Activated naive CD8-positive, alpha-beta T cell treated with anti-CD3 and anti-CD28 coated beads, Interleukin-2, amount 10 ng/mL, durations not matched to agents 7 days and 5 days (primary cell): ENCODE measurements around the gene DTHD1. TPM values are rescaled to one million over a fixed set of nuclear protein-coding genes. Genes with fewer than 3 reads are reported as not detected.

Experiments
- ATAC-seq: fragments of 150-1000 bp; cut with Tn5 transposase; one replicate; pipeline ENCODE4 v1.10.0; 2021; ENCODE audit warnings: low read depth, moderate library complexity
- POLR2A ChIA-PET: fragments of 350-600 bp; sonication (Branson Sonifier 250); formaldehyde crosslinking; loops from one replicate; lab custom pipeline; 2021; ENCODE audit warnings: antibody characterized with exemption; lab: Charles Lee
- DNase-seq: peaks from one replicate; pipeline ENCODE4 v3.0.0; 2021
- H3K27ac Mint-ChIP-seq: one replicate; pipeline ENCODE4 v1.8.0; 2022; ENCODE audit warnings: mild to moderate bottlenecking, mixed read lengths
- H3K27me3 Mint-ChIP-seq: one replicate; pipeline ENCODE4 v1.8.0; 2022; ENCODE audit warnings: mild to moderate bottlenecking, moderate library complexity, mixed read lengths
- H3K36me3 Mint-ChIP-seq: one replicate; pipeline ENCODE4 v1.8.0; 2021; ENCODE audit warnings: mild to moderate bottlenecking, mixed read lengths
- H3K4me1 Mint-ChIP-seq: one replicate; pipeline ENCODE4 v1.8.0; 2021; ENCODE audit warnings: mixed read lengths
- H3K4me3 Mint-ChIP-seq: one replicate; pipeline ENCODE4 v1.8.0; 2022; ENCODE audit warnings: mild to moderate bottlenecking, moderate library complexity, mixed read lengths
- H3K9me3 Mint-ChIP-seq: one replicate; pipeline ENCODE4 v1.8.0; 2021; ENCODE audit warnings: mixed read lengths
- total RNA-seq, 2 experiments: library from RNA; stranded (reverse); gene quantifications; one replicate each; pipeline ENCODE4 v1.2.3, GENCODE V29; 2021

DTHD1 gene
- total RNA-seq, 2 experiments from 2014 or later, result 4.7 to 5.4 TPM

GRCh38 chr4:36280555-36280954 lies 861 bp upstream of the DTHD1 start:
- DNase-seq (no peak), ATAC-seq (no peak)
- H3K4me3 Mint-ChIP-seq, result no peak overlapping the region
- POLR2A ChIA-PET, result no interaction called here
- H3K27me3 Mint-ChIP-seq, result peaks cover 5% of the 10 kb centered on the region
- peaks cover 5% of the 10 kb centered on the region for H3K9me3 Mint-ChIP-seq
- H3K4me1 Mint-ChIP-seq, result peaks cover 40% of the 10 kb centered on the region
- H3K27ac Mint-ChIP-seq, result no peak overlapping the region
- peaks cover 10% of the 10 kb centered on the region for H3K36me3 Mint-ChIP-seq

DNA sequence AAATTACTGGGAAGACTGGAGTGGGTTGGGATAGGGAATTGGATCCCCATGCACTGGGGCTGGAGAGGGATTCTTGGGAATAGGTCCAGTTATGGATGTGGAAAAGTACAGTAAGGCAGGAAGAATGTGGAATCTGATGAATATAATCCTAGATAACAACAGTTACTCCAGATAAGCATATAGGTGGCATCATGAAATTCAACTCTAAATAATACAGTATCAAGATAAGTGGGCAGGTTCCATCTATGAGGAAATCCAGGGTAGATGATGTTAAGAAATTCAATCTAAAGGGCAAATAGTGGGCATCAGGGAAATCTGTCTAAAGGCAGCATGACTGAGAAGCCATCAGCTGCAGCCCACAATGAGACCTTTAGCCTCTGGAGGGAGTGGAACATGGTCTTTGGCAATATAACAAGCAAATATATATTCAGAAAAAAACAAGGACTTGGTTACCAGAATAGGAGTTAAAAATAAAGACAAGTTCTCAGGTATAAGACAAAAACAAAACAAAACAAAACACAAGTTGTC lies 1.2 kb downstream of the DTHD1 start:
- POLR2A ChIA-PET, result no interaction called here
- Mint-ChIP-seq H3K4me3 (no peak overlapping the region), H3K27me3 (peaks cover 5% of the 10 kb centered on the region), H3K36me3 (peaks cover 14% of the 10 kb centered on the region), H3K9me3 (peaks cover 9% of the 10 kb centered on the region), H3K4me1 (peaks cover 54% of the 10 kb centered on the region), H3K27ac (no peak overlapping the region)
- DNase-seq (no peak), ATAC-seq (no peak)

- Mint-ChIP-seq H3K4me1 (peaks cover 51% of the 10 kb centered on the region), H3K27me3 (peaks cover 2% of the 10 kb centered on the region), H3K4me3 (no peak overlapping the region), H3K36me3 (peaks cover 17% of the 10 kb centered on the region), H3K9me3 (peaks cover 13% of the 10 kb centered on the region), H3K27ac (peak overlapping the region; percentile 57)
- ATAC-seq, result no peak
- POLR2A ChIA-PET, result interaction anchor here (1.1 kb wide), 1 partner anchor 40 kb away, joined by 3 read pairs; the partner anchor contains the start of gene ARAP2
- DNase-seq, result no peak
These were observed 2.6 kb downstream of the DTHD1 start for GRCh38 chr4:36283912-36284465.

GRCh38 chr4:36285784-36286480 lies 4.5 kb downstream of the DTHD1 start:
- Mint-ChIP-seq H3K27ac (peak overlapping the region; percentile 93), H3K27me3 (peaks cover 7% of the 10 kb centered on the region), H3K9me3 (peaks cover 13% of the 10 kb centered on the region), H3K4me1 (peaks cover 39% of the 10 kb centered on the region), H3K36me3 (peaks cover 20% of the 10 kb centered on the region), H3K4me3 (peak overlapping the region; percentile 69)
- POLR2A ChIA-PET, result interaction anchor here (0.7 to 2.3 kb wide), 8 partner anchors 11 to 100 kb away, joined by 3 to 14 read pairs (median 4); partner anchors contain the start of gene ARAP2
- ATAC-seq, result peak; percentile 99
- DNase-seq, result no peak

- H3K4me3 Mint-ChIP-seq, result peak overlapping the region; percentile 69
- H3K9me3 Mint-ChIP-seq, result peaks cover 16% of the 10 kb centered on the region
- peaks cover 17% of the 10 kb centered on the region for H3K36me3 Mint-ChIP-seq
- peak overlapping the region; percentile 93 for H3K27ac Mint-ChIP-seq
- peaks cover 7% of the 10 kb centered on the region for H3K27me3 Mint-ChIP-seq
- POLR2A ChIA-PET, result interaction anchor here (0.7 to 2.3 kb wide), 7 partner anchors 12 to 99 kb away, joined by 3 to 14 read pairs (median 4); partner anchors contain the start of gene ARAP2
- peaks cover 35% of the 10 kb centered on the region for H3K4me1 Mint-ChIP-seq
- ATAC-seq, result peak; percentile 32
- no peak for DNase-seq
These were observed 5.1 kb downstream of the DTHD1 start for GRCh38 chr4:36286481-36286871.

GRCh38 chr4:36288731-36289426 lies 7.5 kb downstream of the DTHD1 start:
- ATAC-seq, result no peak
- Mint-ChIP-seq H3K4me1 (peaks cover 37% of the 10 kb centered on the region), H3K27me3 (peaks cover 7% of the 10 kb centered on the region), H3K9me3 (peaks cover 10% of the 10 kb centered on the region), H3K27ac (no peak overlapping the region), H3K36me3 (peaks cover 18% of the 10 kb centered on the region), H3K4me3 (no peak overlapping the region)
- no peak for DNase-seq
- POLR2A ChIA-PET, result no interaction called here

- no peak overlapping the region for H3K27ac Mint-ChIP-seq
- peaks cover 24% of the 10 kb centered on the region for H3K4me1 Mint-ChIP-seq
- H3K27me3 Mint-ChIP-seq, result peaks cover 7% of the 10 kb centered on the region
- peaks cover 13% of the 10 kb centered on the region for H3K36me3 Mint-ChIP-seq
- POLR2A ChIA-PET, result no interaction called here
- no peak overlapping the region for H3K4me3 Mint-ChIP-seq
- DNase-seq, result no peak
- H3K9me3 Mint-ChIP-seq, result peaks cover 10% of the 10 kb centered on the region
- ATAC-seq, result no peak
These were observed 9.2 kb downstream of the DTHD1 start for GRCh38 chr4:36290641-36291040.

GRCh38 chr4:36292556-36293188 lies 11.3 kb downstream of the DTHD1 start:
- Mint-ChIP-seq H3K4me3 (no peak overlapping the region), H3K27ac (no peak overlapping the region), H3K9me3 (peaks cover 6% of the 10 kb centered on the region), H3K36me3 (peaks cover 7% of the 10 kb centered on the region), H3K27me3 (peaks cover 12% of the 10 kb centered on the region), H3K4me1 (peaks cover 8% of the 10 kb centered on the region)
- no peak for DNase-seq
- POLR2A ChIA-PET, result no interaction called here
- ATAC-seq, result no peak

DNA sequence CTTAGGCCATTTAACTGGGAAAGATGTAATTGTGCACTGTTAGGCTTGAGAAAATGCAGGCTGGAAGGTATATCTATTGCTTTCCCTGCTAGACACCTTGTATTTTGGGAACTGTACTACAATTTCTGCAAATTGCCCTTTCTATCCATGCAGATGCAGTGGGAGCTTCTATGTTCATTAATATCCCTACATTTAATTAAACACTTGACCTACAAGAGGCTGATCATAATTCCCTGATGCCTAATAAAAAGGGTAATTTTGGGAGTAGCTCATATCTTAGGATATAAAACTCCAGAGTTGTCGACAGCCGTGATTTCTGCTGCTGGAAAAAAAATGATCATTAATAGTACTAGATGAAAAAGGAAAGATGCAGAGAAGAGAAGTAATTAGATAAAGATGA lies 19.7 kb downstream of the DTHD1 start:
- DNase-seq (no peak), ATAC-seq (no peak)
- POLR2A ChIA-PET, result no interaction called here
- Mint-ChIP-seq H3K4me1 (peaks cover 14% of the 10 kb centered on the region), H3K36me3 (peaks cover 12% of the 10 kb centered on the region), H3K9me3 (peaks cover 4% of the 10 kb centered on the region), H3K27ac (no peak overlapping the region), H3K27me3 (peaks cover 14% of the 10 kb centered on the region), H3K4me3 (no peak overlapping the region)

DNA sequence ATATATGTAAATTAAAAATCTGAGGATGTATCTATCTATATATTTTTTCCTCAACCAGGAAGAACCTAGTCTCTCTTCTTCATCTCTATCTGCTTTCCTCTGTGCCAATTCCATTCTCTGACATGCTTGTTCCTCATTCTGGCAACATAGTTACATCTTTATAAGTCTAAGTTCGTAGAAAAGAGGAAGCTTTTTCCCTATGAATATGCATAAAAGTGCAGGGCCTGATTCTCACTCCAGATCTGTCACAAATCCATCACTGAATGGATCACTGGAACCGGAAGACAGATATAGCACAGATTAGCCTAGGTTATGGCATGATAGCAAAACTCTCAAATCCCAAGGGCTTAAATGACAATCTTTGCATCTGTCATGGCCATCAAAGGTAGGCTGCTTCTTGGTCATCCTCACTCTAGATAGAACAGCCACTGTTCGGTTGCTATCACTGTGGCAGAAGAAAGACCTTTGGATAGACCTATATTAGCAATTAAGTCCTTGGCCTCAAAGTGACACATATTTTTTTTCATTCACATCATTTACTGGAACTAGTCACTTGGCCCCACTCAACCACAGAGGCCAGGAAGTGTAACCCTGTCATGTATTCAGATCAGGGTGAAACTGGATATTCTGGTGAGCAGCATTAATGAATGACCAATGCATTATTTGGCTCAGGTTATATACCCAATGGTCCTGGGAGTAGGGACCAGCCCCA lies 22.2 kb downstream of the DTHD1 start:
- DNase-seq (no peak), ATAC-seq (no peak)
- peaks cover 14% of the 10 kb centered on the region for H3K4me1 Mint-ChIP-seq
- H3K36me3 Mint-ChIP-seq, result peaks cover 13% of the 10 kb centered on the region
- H3K9me3 Mint-ChIP-seq, result peaks cover 4% of the 10 kb centered on the region
- H3K27me3 Mint-ChIP-seq, result peaks cover 7% of the 10 kb centered on the region
- no peak overlapping the region for H3K4me3 Mint-ChIP-seq
- POLR2A ChIA-PET, result no interaction called here
- peak overlapping the region; percentile 19 for H3K27ac Mint-ChIP-seq

- Mint-ChIP-seq H3K27me3 (peaks cover 3% of the 10 kb centered on the region), H3K36me3 (peaks cover 13% of the 10 kb centered on the region), H3K4me3 (no peak overlapping the region), H3K4me1 (peaks cover 14% of the 10 kb centered on the region), H3K9me3 (peaks cover 4% of the 10 kb centered on the region), H3K27ac (no peak overlapping the region)
- POLR2A ChIA-PET, result no interaction called here
- no peak for ATAC-seq
- no peak for DNase-seq
These were observed 22.8 kb downstream of the DTHD1 start for GRCh38 chr4:36304138-36304681.

GRCh38 chr4:36308150-36308549 lies 26.7 kb downstream of the DTHD1 start:
- POLR2A ChIA-PET, result no interaction called here
- no peak for ATAC-seq
- H3K36me3 Mint-ChIP-seq, result peaks cover 16% of the 10 kb centered on the region
- H3K4me3 Mint-ChIP-seq, result no peak overlapping the region
- H3K4me1 Mint-ChIP-seq, result peaks cover 35% of the 10 kb centered on the region
- peaks cover 6% of the 10 kb centered on the region for H3K9me3 Mint-ChIP-seq
- DNase-seq, result no peak
- H3K27ac Mint-ChIP-seq, result no peak overlapping the region
- H3K27me3 Mint-ChIP-seq, result peaks cover 5% of the 10 kb centered on the region
